AG08395 (cell line): ENCODE measurements around the gene TBC1D5.
A peak's percentile ranks its signal among the peaks of the same experiment; 100 is the strongest.
"Not testable (repeated sequence)": the region's sequence is repeated elsewhere in the genome, so short reads cannot be mapped to it uniquely, and the experiment has no call there.

Source experiments
- DNase-seq: peaks from one replicate; pipeline ENCODE4 v3.0.0; 2012; ENCODE audit warnings: mixed read lengths, low spot score

The TBC1D5 gene

GRCh38 chr3:17546500-17547255 lies 195.8 kb downstream of the TBC1D5 start:
- no peak for DNase-seq

GRCh38 chr3:17544632-17545031 lies 197.8 kb downstream of the TBC1D5 start:
- DNase-seq, result peak; percentile 2

- DNase-seq, result no peak
These were observed 199.8 kb downstream of the TBC1D5 start for GRCh38 chr3:17542591-17542990.

- DNase-seq, result no peak
These were observed 203.0 kb downstream of the TBC1D5 start for GRCh38 chr3:17539436-17539835.

GRCh38 chr3:17535274-17535673 lies 207.2 kb downstream of the TBC1D5 start:
- DNase-seq, result peak; percentile 10

- not testable (repeated sequence) for DNase-seq
These were observed 210.0 kb downstream of the TBC1D5 start for GRCh38 chr3:17532446-17532845.

- DNase-seq, result no peak
These were observed 212.8 kb downstream of the TBC1D5 start for GRCh38 chr3:17529677-17530076.

GRCh38 chr3:17518189-17519059 lies 224.0 kb downstream of the TBC1D5 start:
- DNase-seq, result no peak

GRCh38 chr3:17515445-17516234 lies 226.8 kb downstream of the TBC1D5 start:
- DNase-seq, result no peak

- DNase-seq, result no peak
These were observed 227.8 kb downstream of the TBC1D5 start for GRCh38 chr3:17514597-17514996.

- no peak for DNase-seq
These were observed 232.2 kb downstream of the TBC1D5 start for GRCh38 chr3:17510265-17510664.

GRCh38 chr3:17508180-17508752 lies 234.2 kb downstream of the TBC1D5 start:
- no peak for DNase-seq

- DNase-seq, result no peak
These were observed 235.0 kb downstream of the TBC1D5 start for GRCh38 chr3:17507480-17507879.

- DNase-seq, result peak; percentile 31
These were observed 236.6 kb downstream of the TBC1D5 start for GRCh38 chr3:17505856-17506255.

- no peak for DNase-seq
These were observed 240.7 kb downstream of the TBC1D5 start for GRCh38 chr3:17501745-17502144.

- DNase-seq, result no peak
These were observed 241.8 kb downstream of the TBC1D5 start for GRCh38 chr3:17500618-17501017.

GRCh38 chr3:17494117-17494809 lies 248.2 kb downstream of the TBC1D5 start:
- DNase-seq, result no peak

- DNase-seq, result no peak
These were observed 250.8 kb downstream of the TBC1D5 start for GRCh38 chr3:17491601-17492000.

- not testable (repeated sequence) for DNase-seq
These were observed 251.2 kb downstream of the TBC1D5 start for GRCh38 chr3:17491190-17491589.

GRCh38 chr3:17489139-17489538 lies 253.3 kb downstream of the TBC1D5 start:
- peak; percentile 2 for DNase-seq

- no peak for DNase-seq
These were observed 261.3 kb downstream of the TBC1D5 start for GRCh38 chr3:17481116-17481515.
